Right lobe of liver (tissue), 6 donors: Measurements from ENCODE around the gene CIAO3. TPM values are rescaled to one million over a fixed set of nuclear protein-coding genes. Genes with fewer than 3 reads are reported as not detected.
A peak's percentile ranks its signal among the peaks of the same experiment; 100 is the strongest.

Experiments
- ATAC-seq, 4 donors: fragments of 200-7000 bp; cut with Tn5 transposase; one replicate each; pipeline ENCODE4 v1.9.1; 2020; ENCODE audit warnings: mild to moderate bottlenecking in 4 of 4, moderate library complexity in 4 of 4
- DNase-seq, 3 donors: peaks; one replicate each; pipeline ENCODE4 v3.0.0-alpha.2; 2020
- H3K27ac ChIP-seq, 3 donors: fragments of 200-600 bp; one replicate each; pipeline ENCODE4 v1.8.0; 2022
- H3K27me3 ChIP-seq, 2 donors: fragments of 200-600 bp; one replicate each; pipeline ENCODE4 v1.8.0; 2022
- H3K36me3 ChIP-seq, 4 donors: fragments of 200-600 bp; sonication (generic) in 1 of 4; one replicate each; pipeline versions ENCODE4 v1.5.1 to v1.8.0; 2017 to 2022; ENCODE audit warnings: control low read depth in 1 of 4
- H3K4me1 ChIP-seq, 4 donors: fragments of 200-600 bp; sonication (generic) in 1 of 4; one replicate each; pipeline versions ENCODE4 v1.5.1 to v1.8.0; 2017 to 2022; ENCODE audit warnings: control low read depth in 1 of 4
- H3K4me3 ChIP-seq, 3 donors: fragments of 200-600 bp; one replicate each; pipeline ENCODE4 v1.8.0; 2022
- H3K9me3 ChIP-seq, 4 donors: fragments of 200-600 bp; sonication (generic) in 1 of 4; one replicate each; pipeline versions ENCODE4 v1.5.1 to v1.8.0; 2017 to 2022; ENCODE audit warnings: control low read depth in 1 of 4
- CTCF ChIP-seq, 4 donors: fragments of 200-600 bp in 3 of 4; fragments of 450-650 bp in 1 of 4; IDR thresholded peaks; one replicate each; pipeline versions ENCODE4 v1.5.1 to v1.8.0; 2016 to 2022; ENCODE audit warnings: antibody characterized with exemption in 4 of 4, mild to moderate bottlenecking in 2 of 4
- POLR2A ChIP-seq: fragments of 450-650 bp; IDR thresholded peaks from one replicate; pipeline ENCODE4 v1.6.1; 2017; ENCODE audit warnings: antibody characterized with exemption, mild to moderate bottlenecking
- WGBS: methylation state at CpG from one replicate; pipeline ENCODE4 v1.1.6; 2018; ENCODE audit warnings: low coverage, low lambda C conversion rate; ENCODE audit not compliant: insufficient coverage; ENCODE audit errors: missing lambda C conversion rate; 5-methylcytosine and 5-hydroxymethylcytosine counted together
- intact Hi-C, 2 donors: fragments of 100-400 bp; cut with DNase I; formaldehyde crosslinking; loops; one replicate each; pipeline versions ENCODE4 v1.11.2 to v1.14.1; 2022
- long read RNA-seq: library from polyadenylated mRNA; unstranded; transcript quantifications from one replicate; pipeline ENCODE4 v2.0.0, GENCODE V29; 2019
- total RNA-seq, 6 experiments: library from RNA; depleted of rRNA in 2 of 6; stranded (reverse); fragments of >200 nt in 2 of 6; fragmentation: NEBNext Ultra II Directional in 3 of 6; extraction: Animal tissue kit (Norgen Biotek cat#: 25700) in 3 of 6; gene quantifications; one replicate each; pipeline versions ENCODE4 v1.1.0 to v1.2.4, GENCODE V29; 2016 to 2023
- donor health status: DM: no; HTN: yes; CAD: no.
- donor health status: DM: no; HTN: no; CAD: no.
- donor health status: DM: no; HTN: no; CAD: no.
- donor health status: DM: no; HTN: yes; CAD: no.
- donor health status: DM: no; HTN: yes; CAD: no.

The CIAO3 gene
- 10 to 100 TPM; 11.9 to 26.1 (median 17.3) TPM for total RNA-seq
- long read RNA-seq, partial matches to known transcripts: 0 of 1 reads
- long read RNA-seq, other reads (novel, unspliced or antisense): 1 of 1 reads

GRCh38 chr16:740764-741505 is at the start of gene CIAO3:
Gene CIAO3 (minus strand): TSS chr16:740997. CDS start chr16:740985, 12 bp downstream.
- Histone ChIP-seq H3K27me3 (no peaks in the 10 kb centered on the region), H3K4me3 (peak within 1 kb of the TSS; percentile 97 to 100 (median 98)), H3K4me1 (peaks cover 0 to 12% (median 5%) of the 10 kb centered on the region in 4 donors), H3K27ac (peak within 1 kb of the TSS; percentile 15 to 67 (median 59)), H3K36me3 (peaks cover 0 to 15% (median 3%) of the 10 kb centered on the region in 4 donors), H3K9me3 (no peaks in the 10 kb centered on the region)
- 0% methylated on average over 2 of the region's 79 CpGs for WGBS
- DNase-seq (peak; percentile 90 to 91 (median 90)), ATAC-seq (peak; percentile 90 to 97 (median 94))
- intact Hi-C loops: no loop called here
- TF ChIP-seq CTCF (IDR thresholded peaks at IDR 0.05) (peak; percentile 93 to 96 (median 94)), POLR2A (peak; percentile 68)

- Histone ChIP-seq H3K9me3 (no peaks in the 10 kb centered on the region), H3K27me3 (no peaks in the 10 kb centered on the region), H3K36me3 (no peaks in the 10 kb centered on the region), H3K4me1 (peaks cover 0 to 13% (median 0%) of the 10 kb centered on the region in 4 donors), H3K27ac (no peak overlapping the region), H3K4me3 (no peak overlapping the region)
- no peak for TF ChIP-seq POLR2A
- TF ChIP-seq CTCF (IDR thresholded peaks at IDR 0.05): no peak
- DNase-seq: no peak
- intact Hi-C loops: no loop called here
- no peak for ATAC-seq
- 100% methylated on average over 2 of the region's 17 CpGs for WGBS
Measured at GRCh38 chr16:790086-790485, 49.3 kb upstream of the CIAO3 start.

GRCh38 chr16:789191-789850 is 48.5 kb upstream of the CIAO3 start:
- Histone ChIP-seq H3K36me3 (no peaks in the 10 kb centered on the region), H3K27ac (no peak overlapping the region), H3K9me3 (no peaks in the 10 kb centered on the region), H3K4me1 (peaks cover 0 to 13% (median 0%) of the 10 kb centered on the region in 4 donors), H3K4me3 (peak overlapping the region; percentile 52 to 99 (median 65)), H3K27me3 (no peaks in the 10 kb centered on the region)
- no peak for TF ChIP-seq POLR2A
- TF ChIP-seq CTCF (IDR thresholded peaks at IDR 0.05): no peak
- ATAC-seq: no peak
- intact Hi-C loops: loop anchor here in 1 of 2 donors (5.0 kb wide), 1 partner anchor 77 kb away; no protein-coding TSS in a partner anchor
- 20% methylated on average over 3 of the region's 33 CpGs for WGBS
- DNase-seq: no peak

- H3K27me3 ChIP-seq: no peaks in the 10 kb centered on the region
- intact Hi-C loops: loop anchor here in 1 of 2 donors (5.0 kb wide), 1 partner anchor 76 kb away; no protein-coding TSS in a partner anchor
- ATAC-seq (peak; percentile 90 to 97 (median 92)), DNase-seq (peak; percentile 91 to 94 (median 93))
- no peak for TF ChIP-seq CTCF (IDR thresholded peaks at IDR 0.05)
- no peak for TF ChIP-seq POLR2A
- peak within 1 kb of the TSS in 1 of 3 donors; percentile 13 for H3K27ac ChIP-seq
- peaks cover 0 to 13% (median 0%) of the 10 kb centered on the region in 4 donors for H3K4me1 ChIP-seq
- H3K4me3 ChIP-seq: peak within 1 kb of the TSS; percentile 89 to 99 (median 92)
- WGBS: 0% methylated on average over 7 of the region's 97 CpGs
- H3K9me3 ChIP-seq: no peaks in the 10 kb centered on the region
- no peaks in the 10 kb centered on the region for H3K36me3 ChIP-seq
Measured at GRCh38 chr16:788399-789126, 47.8 kb upstream of the CIAO3 start, which contains the start of gene CHTF18. Gene CHTF18 (plus strand): TSS chr16:788620. CDS start chr16:788685, 65 bp downstream.
